Measurements from ENCODE around the gene PLTP. TPM values are rescaled to one million over a fixed set of nuclear protein-coding genes. Genes with fewer than 3 reads are reported as not detected.

PLTP gene
- total and polyA plus RNA-seq, 2 of the 13 experiments (the other 11 are each of a cell fraction or from before 2014, with no cell fraction given): 16.9 to 28.6 TPM

DNA sequence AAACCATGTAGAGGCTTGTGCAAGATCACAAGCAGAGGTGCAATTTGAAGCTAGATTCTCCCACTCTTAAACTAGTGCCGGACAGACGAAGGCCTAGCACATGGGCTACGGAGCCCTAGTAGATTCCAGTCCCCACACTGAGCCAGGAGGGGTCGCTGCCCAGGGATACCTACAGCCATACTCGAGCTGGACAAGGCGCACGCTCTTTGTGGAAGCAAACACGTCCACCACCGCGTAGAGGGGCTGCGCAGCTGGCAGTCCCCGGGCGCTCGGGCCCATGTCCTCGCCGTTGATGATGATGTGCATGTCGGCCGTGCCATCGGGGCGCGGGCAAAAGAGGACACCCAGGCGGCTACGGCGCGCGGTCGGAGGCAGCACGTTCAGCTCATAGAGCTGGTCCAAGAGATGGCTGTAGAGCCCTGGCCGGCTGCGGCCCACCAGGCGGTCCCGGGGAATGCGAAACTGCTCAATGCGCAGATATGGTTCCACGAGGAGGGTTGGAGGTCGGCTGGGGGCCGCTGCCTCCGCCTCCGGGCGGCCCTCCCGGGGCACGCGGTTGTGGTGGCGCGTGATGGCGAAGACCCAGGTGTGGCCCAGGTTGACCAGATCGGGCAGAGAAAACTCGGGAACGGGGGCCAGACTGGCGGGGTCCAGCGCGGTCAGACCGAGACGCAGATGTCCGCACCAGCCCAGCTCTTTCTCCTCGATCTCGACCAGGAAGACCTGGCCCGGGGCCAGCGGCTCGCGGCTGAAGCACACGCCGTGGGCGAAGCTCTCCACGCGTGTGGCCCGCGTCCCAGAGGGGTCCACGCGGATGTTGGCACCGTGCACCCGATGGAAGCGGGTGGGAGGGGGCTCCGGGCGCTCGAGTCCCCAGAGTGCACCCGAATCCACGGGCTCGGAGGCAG is 21.6 kb downstream of the PLTP start (continued):
- TF ChIP-seq, protein P1, sequence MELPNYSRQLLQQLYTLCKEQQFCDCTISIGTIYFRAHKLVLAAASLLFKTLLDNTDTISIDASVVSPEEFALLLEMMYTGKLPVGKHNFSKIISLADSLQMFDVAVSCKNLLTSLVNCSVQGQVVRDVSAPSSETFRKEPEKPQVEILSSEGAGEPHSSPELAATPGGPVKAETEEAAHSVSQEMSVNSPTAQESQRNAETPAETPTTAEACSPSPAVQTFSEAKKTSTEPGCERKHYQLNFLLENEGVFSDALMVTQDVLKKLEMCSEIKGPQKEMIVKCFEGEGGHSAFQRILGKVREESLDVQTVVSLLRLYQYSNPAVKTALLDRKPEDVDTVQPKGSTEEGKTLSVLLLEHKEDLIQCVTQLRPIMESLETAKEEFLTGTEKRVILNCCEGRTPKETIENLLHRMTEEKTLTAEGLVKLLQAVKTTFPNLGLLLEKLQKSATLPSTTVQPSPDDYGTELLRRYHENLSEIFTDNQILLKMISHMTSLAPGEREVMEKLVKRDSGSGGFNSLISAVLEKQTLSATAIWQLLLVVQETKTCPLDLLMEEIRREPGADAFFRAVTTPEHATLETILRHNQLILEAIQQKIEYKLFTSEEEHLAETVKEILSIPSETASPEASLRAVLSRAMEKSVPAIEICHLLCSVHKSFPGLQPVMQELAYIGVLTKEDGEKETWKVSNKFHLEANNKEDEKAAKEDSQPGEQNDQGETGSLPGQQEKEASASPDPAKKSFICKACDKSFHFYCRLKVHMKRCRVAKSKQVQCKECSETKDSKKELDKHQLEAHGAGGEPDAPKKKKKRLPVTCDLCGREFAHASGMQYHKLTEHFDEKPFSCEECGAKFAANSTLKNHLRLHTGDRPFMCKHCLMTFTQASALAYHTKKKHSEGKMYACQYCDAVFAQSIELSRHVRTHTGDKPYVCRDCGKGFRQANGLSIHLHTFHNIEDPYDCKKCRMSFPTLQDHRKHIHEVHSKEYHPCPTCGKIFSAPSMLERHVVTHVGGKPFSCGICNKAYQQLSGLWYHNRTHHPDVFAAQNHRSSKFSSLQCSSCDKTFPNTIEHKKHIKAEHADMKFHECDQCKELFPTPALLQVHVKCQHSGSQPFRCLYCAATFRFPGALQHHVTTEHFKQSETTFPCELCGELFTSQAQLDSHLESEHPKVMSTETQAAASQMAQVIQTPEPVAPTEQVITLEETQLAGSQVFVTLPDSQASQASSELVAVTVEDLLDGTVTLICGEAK (IDR thresholded peaks at IDR 0.05): no peak
- TF ChIP-seq, protein P1 (CRISPR knock-in tag; IDR thresholded peaks at IDR 0.05): no peak; the same call in 1 of the 2 replicates
- TF ChIP-seq CAMTA2 (CRISPR knock-in tag; IDR thresholded peaks at IDR 0.05; ENCODE audit: borderline replicate concordance) (peak; percentile 92; the same call in 1 of the 2 replicates), HNRNPH1 (optimal IDR thresholded peaks at IDR 0.05; ENCODE audit: low read depth, low read length) (no peak), U2AF1 (optimal IDR thresholded peaks at IDR 0.05; ENCODE audit: low read depth, low read length) (peak; percentile 6), RBM22 (optimal IDR thresholded peaks at IDR 0.05; ENCODE audit: low read length) (no peak), ZNF160 (CRISPR knock-in tag; IDR thresholded peaks at IDR 0.05) (peak; percentile 90), ZNF766 (CRISPR knock-in tag; IDR thresholded peaks at IDR 0.05; ENCODE audit: borderline replicate concordance) (no peak; the same call in 1 of the 2 replicates), ZFP37 (CRISPR knock-in tag; IDR thresholded peaks at IDR 0.05; ENCODE audit: borderline replicate concordance) (no peak), ZNF589 (CRISPR knock-in tag; conservative IDR thresholded peaks at IDR 0.05) (no peak; the same call in 1 of the 2 replicates), MEIS1 (CRISPR knock-in tag; IDR thresholded peaks at IDR 0.05; ENCODE audit: borderline replicate concordance) (no peak; the same call in 1 of the 2 replicates), FOXO1 (CRISPR knock-in tag; IDR thresholded peaks at IDR 0.05) (peak; percentile 68), AGO1 (IDR thresholded peaks at IDR 0.05; ENCODE audit: low read depth, low read length, poor library complexity, severe bottlenecking) (no peak), ZIK1 (CRISPR knock-in tag; IDR thresholded peaks at IDR 0.05; ENCODE audit: borderline replicate concordance, low read depth) (peak; percentile 91; the same call in 1 of the 2 replicates), ZNF512 (CRISPR knock-in tag; IDR thresholded peaks at IDR 0.05) (no peak; the same call in 1 of the 2 replicates)
- TF ChIP-seq, protein P2, sequence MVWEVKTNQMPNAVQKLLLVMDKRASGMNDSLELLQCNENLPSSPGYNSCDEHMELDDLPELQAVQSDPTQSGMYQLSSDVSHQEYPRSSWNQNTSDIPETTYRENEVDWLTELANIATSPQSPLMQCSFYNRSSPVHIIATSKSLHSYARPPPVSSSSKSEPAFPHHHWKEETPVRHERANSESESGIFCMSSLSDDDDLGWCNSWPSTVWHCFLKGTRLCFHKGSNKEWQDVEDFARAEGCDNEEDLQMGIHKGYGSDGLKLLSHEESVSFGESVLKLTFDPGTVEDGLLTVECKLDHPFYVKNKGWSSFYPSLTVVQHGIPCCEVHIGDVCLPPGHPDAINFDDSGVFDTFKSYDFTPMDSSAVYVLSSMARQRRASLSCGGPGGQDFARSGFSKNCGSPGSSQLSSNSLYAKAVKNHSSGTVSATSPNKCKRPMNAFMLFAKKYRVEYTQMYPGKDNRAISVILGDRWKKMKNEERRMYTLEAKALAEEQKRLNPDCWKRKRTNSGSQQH (CRISPR knock-in tag; IDR thresholded peaks at IDR 0.05; ENCODE audit: low read depth): peak; percentile 87; the same call in 1 of the 2 replicates

Measured in HepG2 (cell line).